Gastrocnemius medialis (tissue), 4 donors: Measurements from ENCODE around the gene PAPSS1. TPM values are rescaled to one million over a fixed set of nuclear protein-coding genes. Genes with fewer than 3 reads are reported as not detected.
A peak's percentile ranks its signal among the peaks of the same experiment; 100 is the strongest.

Experiments
- ATAC-seq, 2 donors: fragments of 150-250 bp; one replicate each; pipeline ENCODE4 v1.9.1; 2016
- DNase-seq, 2 donors: peaks; one replicate each; pipeline ENCODE4 v3.0.0-alpha.2; 2019
- H3K27ac ChIP-seq, 4 donors: fragments of 200-600 bp; sonication (generic); 1 replicate in 1 of 4; 2 replicates in 3 of 4; pipeline ENCODE4 v1.5.1; 2016 to 2018; ENCODE audit warnings: mild to moderate bottlenecking in 2 of 4, moderate library complexity in 1 of 4
- H3K27me3 ChIP-seq, 3 donors: fragments of 200-600 bp; sonication (generic) in 2 of 3; 1 replicate in 1 of 3; 2 replicates in 2 of 3; pipeline versions ENCODE4 v1.5.1 to v1.6.0; 2016 to 2019; ENCODE audit warnings: mild to moderate bottlenecking in 1 of 3, moderate library complexity in 1 of 3
- H3K36me3 ChIP-seq, 2 donors: fragments of 200-600 bp; sonication (generic) in 1 of 2; one replicate each; pipeline ENCODE4 v1.5.1; 2017 to 2018
- H3K4me1 ChIP-seq, 2 donors: fragments of 200-600 bp; sonication (generic) in 1 of 2; one replicate each; pipeline ENCODE4 v1.5.1; 2016 to 2017; ENCODE audit warnings: mild to moderate bottlenecking in 2 of 2
- H3K4me3 ChIP-seq, 4 donors: fragments of 200-600 bp; sonication (generic) in 3 of 4; 1 replicate in 1 of 4; 2 replicates in 3 of 4; pipeline ENCODE4 v1.5.1; 2016 to 2019; ENCODE audit warnings: mild to moderate bottlenecking in 2 of 4
- H3K9me3 ChIP-seq, 3 donors: fragments of 200-600 bp; sonication (generic) in 2 of 3; 1 replicate in 1 of 3; 2 replicates in 2 of 3; pipeline ENCODE4 v1.5.1; 2016 to 2019
- CTCF ChIP-seq, 5 experiments: fragments of 450-650 bp in 3 of 5; fragments of 200-600 bp in 2 of 5; sonication (generic) in 2 of 5; IDR thresholded peaks in 4 of 5; conservative IDR thresholded peaks in 1 of 5; 1 replicate in 4 of 5; 2 replicates in 1 of 5; pipeline ENCODE4 v1.5.1; 2016 to 2019; ENCODE audit warnings: antibody characterized with exemption in 5 of 5, mild to moderate bottlenecking in 3 of 5, moderate library complexity in 3 of 5
- POLR2A ChIP-seq, 2 donors: fragments of 450-650 bp; IDR thresholded peaks; one replicate each; pipeline ENCODE4 v1.6.1; 2017; ENCODE audit warnings: antibody characterized with exemption in 2 of 2, mild to moderate bottlenecking in 2 of 2, moderate library complexity in 2 of 2
- in situ Hi-C, 4 donors: fragments of 200-750 bp; cut with MboI; loops; one replicate each; pipeline versions ENCODE4 v1.15.0 to v1.8.0; 2017; ENCODE audit warnings: low sequenced_read_pairs in 4 of 4
- intact Hi-C: fragments of 100-400 bp; cut with DNase I; formaldehyde crosslinking; loops from one replicate; pipeline ENCODE4 v1.15.1; 2023; ENCODE audit warnings: low total_unique reads
- total RNA-seq, 4 donors: library from RNA; depleted of rRNA; stranded (reverse); fragments of >200 nt; gene quantifications; one replicate each; pipeline versions ENCODE4 v1.1.0 to v1.2.3, GENCODE V29; 2016

Gene PAPSS1
- total RNA-seq, 4 donors from 2014 or later: 3.7 to 7.0 (median 5.9) TPM

GRCh38 chr4:107619066-107619465, 101.0 kb downstream of the PAPSS1 start:
- no peak for TF ChIP-seq CTCF (IDR thresholded peaks at IDR 0.05 in 4 of 5, conservative IDR thresholded peaks at IDR 0.05 in 1 of 5)
- TF ChIP-seq POLR2A (IDR thresholded peaks at IDR 0.05): no peak
- ATAC-seq (peak; percentile 80 to 92), DNase-seq (peak in 1 of 2 donors; percentile 46)
- intact Hi-C loops (no loop called here), in situ Hi-C loops (no loop called here)
- Histone ChIP-seq H3K27ac (peak overlapping the region in 1 of 4 donors; percentile 24), H3K4me3 (no peak overlapping the region), H3K9me3 (no peaks in the 10 kb centered on the region), H3K27me3 (no peaks in the 10 kb centered on the region), H3K4me1 (peaks cover 0 to 3% of the 10 kb centered on the region in 2 donors), H3K36me3 (peaks cover 0 to 2% of the 10 kb centered on the region in 2 donors)

GRCh38 chr4:107618656-107619055, 101.4 kb downstream of the PAPSS1 start:
- H3K27ac ChIP-seq: no peak overlapping the region
- no peaks in the 10 kb centered on the region for H3K9me3 ChIP-seq
- intact Hi-C loops: no loop called here
- in situ Hi-C loops: no loop called here
- H3K27me3 ChIP-seq: no peaks in the 10 kb centered on the region
- H3K4me1 ChIP-seq: peaks cover 0 to 3% of the 10 kb centered on the region in 2 donors
- no peak for TF ChIP-seq POLR2A (IDR thresholded peaks at IDR 0.05)
- DNase-seq: no peak
- no peak overlapping the region for H3K4me3 ChIP-seq
- no peak for ATAC-seq
- peaks cover 0 to 5% of the 10 kb centered on the region in 2 donors for H3K36me3 ChIP-seq

- DNase-seq (no peak), ATAC-seq (no peak)
- Histone ChIP-seq H3K4me3 (no peak overlapping the region), H3K9me3 (no peaks in the 10 kb centered on the region), H3K27me3 (no peaks in the 10 kb centered on the region), H3K27ac (no peak overlapping the region), H3K4me1 (peaks cover 0 to 3% of the 10 kb centered on the region in 2 donors), H3K36me3 (peaks cover 0 to 5% of the 10 kb centered on the region in 2 donors)
- TF ChIP-seq POLR2A (IDR thresholded peaks at IDR 0.05): no peak
- TF ChIP-seq CTCF (IDR thresholded peaks at IDR 0.05 in 4 of 5, conservative IDR thresholded peaks at IDR 0.05 in 1 of 5): no peak
- intact Hi-C loops: no loop called here
- in situ Hi-C loops: no loop called here
Measured at GRCh38 chr4:107616838-107617389, 103.1 kb downstream of the PAPSS1 start.

GRCh38 chr4:107615809-107616208, 104.2 kb downstream of the PAPSS1 start:
- peaks cover 0 to 5% of the 10 kb centered on the region in 2 donors for H3K36me3 ChIP-seq
- in situ Hi-C loops (no loop called here), intact Hi-C loops (no loop called here)
- no peak overlapping the region for H3K27ac ChIP-seq
- no peaks in the 10 kb centered on the region for H3K27me3 ChIP-seq
- H3K4me1 ChIP-seq: peaks cover 0 to 3% of the 10 kb centered on the region in 2 donors
- no peak overlapping the region for H3K4me3 ChIP-seq
- no peak for TF ChIP-seq CTCF (IDR thresholded peaks at IDR 0.05 in 4 of 5, conservative IDR thresholded peaks at IDR 0.05 in 1 of 5)
- no peak for TF ChIP-seq POLR2A (IDR thresholded peaks at IDR 0.05)
- DNase-seq (no peak), ATAC-seq (no peak)
- H3K9me3 ChIP-seq: no peaks in the 10 kb centered on the region

GRCh38 chr4:107603430-107603829, 116.6 kb downstream of the PAPSS1 start:
- TF ChIP-seq POLR2A (IDR thresholded peaks at IDR 0.05) (no peak), CTCF (IDR thresholded peaks at IDR 0.05 in 4 of 5, conservative IDR thresholded peaks at IDR 0.05 in 1 of 5) (no peak)

More at GRCh38 chr4:107603430-107603829, 116.6 kb downstream of the PAPSS1 start:
- Histone ChIP-seq H3K36me3 (no peaks in the 10 kb centered on the region), H3K4me3 (no peak overlapping the region), H3K27ac (no peak overlapping the region), H3K27me3 (no peaks in the 10 kb centered on the region), H3K4me1 (no peaks in the 10 kb centered on the region), H3K9me3 (no peaks in the 10 kb centered on the region)
- ATAC-seq: no peak
- in situ Hi-C loops: no loop called here
- intact Hi-C loops: no loop called here
- DNase-seq: no peak
